Brain pericyte (primary cell): ENCODE measurements around the gene UBL5.
"Not testable (repeated sequence)": the region's sequence is repeated elsewhere in the genome, so short reads cannot be mapped to it uniquely, and the experiment has no call there.

ENCODE experiments used
- DNase-seq: peaks from one replicate; pipeline ENCODE4 v3.0.0-alpha.2; 2012; ENCODE audit warnings: low read depth, low spot score

Gene UBL5

DNA sequence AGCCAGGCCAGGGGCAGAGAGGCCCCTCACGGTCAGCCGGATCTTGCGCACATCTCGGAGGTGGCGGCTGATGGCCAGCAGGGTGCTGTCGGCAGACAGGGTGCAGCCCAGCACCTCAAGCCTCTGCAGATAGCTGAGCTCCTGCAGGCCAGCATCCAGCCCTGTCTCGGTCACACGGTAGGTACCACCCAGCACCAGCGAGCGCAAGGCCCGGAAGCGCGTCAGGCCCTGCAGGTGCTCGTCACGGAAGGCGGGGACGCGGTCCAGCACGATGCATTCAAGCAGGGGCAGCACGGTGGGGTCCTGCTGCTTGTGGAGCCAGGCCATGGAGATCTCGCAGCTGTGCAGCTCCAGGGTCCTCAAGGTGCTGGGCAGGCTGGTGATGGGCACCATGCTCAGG lies 16.6 kb upstream of the UBL5 start:
- DNase-seq = no peak

DNA sequence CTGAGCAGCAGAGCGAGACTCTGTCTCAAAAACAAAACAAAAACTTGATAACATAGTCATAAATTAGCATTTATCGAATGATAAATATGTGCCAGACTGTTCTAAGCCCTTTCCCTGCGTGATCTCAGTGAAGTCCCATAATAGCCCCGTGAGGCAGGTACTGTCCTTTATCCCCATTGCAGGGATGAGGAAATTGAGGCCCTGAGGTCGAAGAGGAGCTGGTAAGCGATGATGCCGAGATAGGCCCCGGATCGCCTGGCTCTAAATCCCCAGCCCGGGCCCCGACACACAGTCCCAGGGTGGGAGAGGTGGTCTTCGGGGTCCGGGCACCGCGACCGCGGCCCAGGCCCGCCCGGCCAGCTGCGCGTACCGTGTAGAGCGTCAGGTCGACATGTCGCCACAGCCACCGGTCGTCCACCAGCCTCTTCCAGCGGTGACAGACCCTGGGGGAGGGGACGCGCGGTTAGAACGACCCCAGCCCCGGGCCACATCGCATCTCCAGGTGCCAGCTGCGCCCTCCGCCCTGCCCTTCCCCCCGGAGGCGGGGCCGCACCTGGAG lies 9.5 kb upstream of the UBL5 start:
- DNase-seq = no peak

DNA sequence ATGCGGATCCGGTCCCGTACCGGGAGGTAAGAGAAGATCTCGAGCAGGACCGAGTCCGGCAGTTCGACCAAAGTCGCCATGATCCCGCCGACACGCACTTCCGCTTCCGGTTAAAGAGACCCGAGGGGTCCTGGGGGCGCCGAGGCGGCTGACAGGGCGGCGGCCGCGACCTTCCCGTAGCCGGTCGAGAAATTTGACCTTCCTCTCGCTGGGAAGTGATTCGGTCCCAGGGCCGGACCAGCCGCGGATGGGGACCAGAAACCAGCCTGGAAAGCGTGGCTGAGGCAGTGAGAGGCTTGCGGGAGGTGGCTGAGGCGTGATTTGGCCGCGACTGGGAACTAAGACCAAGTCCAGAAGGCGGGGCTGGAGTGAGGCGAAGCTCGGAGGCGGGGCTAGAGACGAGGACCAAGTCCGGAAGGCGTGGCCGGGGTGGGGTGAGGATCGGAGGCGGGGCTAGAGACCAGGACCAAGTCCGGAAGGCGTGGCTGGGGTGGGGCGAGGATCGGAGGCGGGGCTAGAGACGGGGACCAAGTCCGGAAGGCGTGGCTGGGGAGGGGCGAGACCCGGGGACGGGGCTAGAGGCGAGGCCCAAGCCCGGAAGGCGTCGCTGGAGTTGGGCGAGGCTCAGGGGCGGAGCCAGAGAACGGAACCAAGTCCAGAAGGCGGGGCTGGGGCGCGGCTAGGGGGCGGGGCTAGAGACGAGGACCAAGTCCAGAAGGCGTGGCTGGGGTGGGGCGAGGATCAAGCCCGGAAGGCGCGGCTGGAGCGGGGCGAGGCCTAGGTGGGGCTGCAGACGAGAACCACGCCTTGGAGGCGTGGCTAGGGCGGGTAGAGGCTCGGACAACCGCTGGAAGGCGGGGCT lies 8.8 kb upstream of the UBL5 start, which contains the start of gene FBXL12:
FBXL12 (minus strand) TSS at position 346 of the 862 bp plus-strand sequence; CDS start at position 80, 266 bp downstream.
- DNase-seq = peak; percentile 99

DNA sequence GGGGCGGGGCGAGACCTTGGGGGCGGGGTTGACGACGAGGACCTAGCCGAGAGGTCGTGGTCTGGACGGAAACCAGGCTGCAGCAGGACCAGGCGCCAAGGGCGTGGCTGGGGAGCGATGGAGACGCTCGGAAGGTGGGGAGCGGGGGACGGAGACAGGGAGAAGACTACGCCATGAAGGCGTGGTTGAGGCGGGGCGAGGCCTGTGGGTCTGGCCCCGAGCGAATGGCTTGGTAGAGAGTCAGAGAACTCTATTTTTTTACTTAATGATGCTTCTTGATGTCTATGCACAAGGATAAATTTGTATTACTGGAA lies 8.2 kb upstream of the UBL5 start:
- DNase-seq = no peak

DNA sequence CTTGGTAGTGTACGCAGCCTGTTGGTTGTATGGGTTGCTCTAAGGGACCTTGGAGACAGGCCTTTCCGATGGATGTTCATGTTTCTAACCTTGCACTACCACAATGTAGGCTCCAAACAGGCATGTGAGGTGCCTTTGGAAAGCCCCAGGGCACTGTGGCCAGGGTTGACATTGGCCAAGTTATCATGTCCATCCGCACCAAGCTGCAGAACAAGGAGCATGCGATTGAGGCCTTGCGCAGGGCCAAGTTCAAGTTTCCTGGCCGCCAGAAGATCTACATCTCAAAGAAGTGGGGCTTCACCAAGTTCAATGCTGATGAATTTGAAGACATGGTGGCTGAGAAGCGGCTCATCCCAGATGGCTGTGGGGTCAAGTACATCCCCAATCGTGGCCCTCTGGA lies 7.7 kb upstream of the UBL5 start:
- not testable (repeated sequence) for DNase-seq

DNA sequence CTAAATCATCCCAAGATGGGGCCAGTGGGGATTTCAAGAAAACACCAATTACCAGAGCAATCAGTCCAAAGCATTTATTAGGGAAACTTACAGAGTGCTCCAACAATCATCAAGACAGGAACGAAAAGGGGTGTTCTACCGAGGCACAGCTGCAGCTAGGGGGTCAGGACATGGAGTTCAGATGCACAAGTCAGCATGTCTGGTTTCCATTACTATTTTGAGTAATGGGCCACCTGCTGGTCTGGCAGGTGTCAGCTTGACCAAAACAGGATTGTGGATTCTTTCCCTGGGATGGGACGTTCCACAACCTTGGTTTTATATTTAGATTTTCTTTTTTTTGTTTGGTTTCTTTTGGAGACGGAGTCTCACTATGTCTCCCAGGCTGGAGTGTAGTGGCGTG lies 3.9 kb upstream of the UBL5 start:
- no peak for DNase-seq

DNA sequence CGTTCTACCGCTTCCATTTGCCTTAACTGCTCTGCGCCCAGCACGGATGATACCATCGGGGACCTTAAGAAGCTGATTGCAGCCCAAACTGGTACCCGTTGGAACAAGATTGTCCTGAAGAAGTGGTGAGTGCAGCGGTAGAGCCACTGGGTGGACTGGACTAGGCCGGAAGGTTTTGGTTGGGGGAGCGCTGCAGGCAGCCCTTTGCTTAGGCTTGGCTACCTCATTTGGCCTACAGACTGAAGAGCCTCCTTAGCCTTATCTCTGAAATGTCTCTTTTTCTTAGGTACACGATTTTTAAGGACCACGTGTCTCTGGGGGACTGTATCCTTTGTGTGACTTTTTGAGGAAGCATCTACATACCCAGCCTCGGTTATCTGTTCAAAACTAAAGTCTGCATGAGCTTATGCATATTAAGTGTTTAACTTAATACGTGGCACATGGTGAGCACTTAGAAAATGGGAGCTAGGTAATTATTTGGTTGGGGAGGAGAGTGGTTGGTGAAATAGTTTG lies 889 bp downstream of the UBL5 start:
- no peak for DNase-seq

DNA sequence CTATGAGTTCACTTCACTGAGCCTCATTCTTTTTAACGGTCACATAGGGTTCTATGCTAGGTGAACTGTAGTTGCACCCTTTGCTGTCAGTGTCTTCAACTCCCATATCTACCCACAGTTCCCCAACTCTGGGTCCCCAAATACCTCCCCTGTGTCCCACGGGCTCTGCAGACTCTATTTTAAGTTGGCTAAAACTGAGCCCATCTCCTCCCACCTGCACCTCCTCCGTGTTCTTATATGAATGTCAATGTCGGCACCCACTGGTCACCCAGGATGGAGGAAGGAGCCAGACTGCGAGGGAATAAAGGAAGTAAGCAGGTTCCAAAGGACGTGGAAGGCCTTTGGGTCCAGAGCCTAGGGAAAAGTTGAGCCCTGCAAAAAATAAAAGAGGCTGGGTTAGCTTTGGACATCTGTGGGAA lies 6.6 kb downstream of the UBL5 start:
- no peak for DNase-seq

DNA sequence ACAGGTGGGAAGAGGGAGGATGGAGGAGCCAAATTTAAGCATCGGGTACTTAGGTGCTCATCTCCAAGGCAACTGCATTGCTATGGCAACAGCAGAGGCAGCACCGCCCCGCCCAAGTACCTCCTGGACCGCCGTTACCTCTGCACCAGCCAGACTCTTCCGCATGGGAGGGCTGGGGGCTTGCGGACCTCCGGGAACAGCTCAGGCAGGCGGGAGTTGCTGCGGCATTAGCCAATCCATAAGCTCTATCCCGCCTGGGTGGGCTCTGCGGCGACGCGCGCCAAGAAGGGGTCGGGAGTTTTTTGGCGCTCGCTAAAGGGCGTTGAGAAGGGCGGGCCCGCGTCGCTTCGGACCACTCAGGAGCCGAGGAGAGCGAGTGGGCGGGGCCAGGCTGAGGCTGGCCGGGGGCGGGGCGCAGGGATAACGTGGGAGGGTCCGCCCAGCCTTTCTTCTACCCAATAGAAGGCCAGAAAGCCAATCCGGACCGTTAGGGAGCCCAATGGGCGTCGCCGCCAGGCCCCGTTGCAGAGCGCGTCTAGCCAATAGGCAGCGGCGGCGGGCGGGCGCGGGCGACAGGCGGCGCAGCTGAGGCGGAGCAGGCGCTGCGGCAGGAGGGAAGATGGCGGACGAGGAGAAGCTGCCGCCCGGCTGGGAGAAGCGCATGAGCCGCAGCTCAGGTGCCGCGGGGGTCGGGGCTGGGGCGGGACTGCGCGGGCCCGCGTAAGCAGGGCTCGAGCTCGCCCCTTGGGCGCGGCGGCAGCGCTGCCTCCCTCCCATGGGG lies 7.2 kb downstream of the UBL5 start, which contains the start of gene PIN1:
PIN1 (plus strand) TSS at position 593 of the 781 bp plus-strand sequence; CDS start at position 620, 27 bp downstream.
- peak; percentile 96 for DNase-seq

DNA sequence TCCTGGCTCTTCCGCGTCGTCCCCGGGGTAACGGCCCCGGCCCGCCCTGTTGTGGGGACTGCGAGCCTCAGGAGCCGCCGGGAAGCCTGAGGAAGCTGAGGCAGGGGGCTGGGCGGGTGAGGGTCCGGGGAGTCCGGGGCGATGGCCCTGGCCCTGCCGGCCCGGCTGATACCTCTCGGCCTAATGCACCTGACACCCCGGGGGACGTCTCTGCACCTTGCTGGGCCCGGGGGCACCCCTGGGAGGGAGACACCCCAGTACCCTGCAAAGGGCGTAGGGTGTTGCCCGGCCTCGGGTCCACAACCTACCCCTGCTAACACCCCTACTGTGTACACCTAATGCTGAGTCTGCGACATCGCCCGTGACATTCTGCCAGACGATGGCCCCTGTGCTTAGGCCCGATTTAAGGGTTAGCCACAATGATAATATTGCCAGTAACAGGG lies 7.8 kb downstream of the UBL5 start:
- DNase-seq = no peak

DNA sequence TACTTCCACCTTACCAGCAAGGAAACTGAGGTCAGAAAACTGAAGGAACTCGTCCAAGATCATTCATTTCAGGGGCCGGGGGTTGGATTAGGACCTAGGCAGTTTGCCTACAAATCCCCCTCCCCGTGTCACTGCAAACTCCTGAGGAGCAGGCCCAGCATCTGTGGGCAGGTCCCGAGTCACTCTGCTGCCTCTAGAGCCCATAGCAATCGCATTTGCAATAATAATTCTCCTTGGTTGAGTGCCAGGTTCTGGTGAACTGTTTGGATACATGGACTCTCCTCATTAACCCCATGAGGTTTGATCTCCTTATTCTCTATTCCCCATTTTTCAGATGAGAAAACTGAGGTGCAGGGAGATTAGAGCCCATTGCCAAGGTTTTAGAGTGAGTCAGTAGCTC lies 8.3 kb downstream of the UBL5 start:
- DNase-seq = no peak

DNA sequence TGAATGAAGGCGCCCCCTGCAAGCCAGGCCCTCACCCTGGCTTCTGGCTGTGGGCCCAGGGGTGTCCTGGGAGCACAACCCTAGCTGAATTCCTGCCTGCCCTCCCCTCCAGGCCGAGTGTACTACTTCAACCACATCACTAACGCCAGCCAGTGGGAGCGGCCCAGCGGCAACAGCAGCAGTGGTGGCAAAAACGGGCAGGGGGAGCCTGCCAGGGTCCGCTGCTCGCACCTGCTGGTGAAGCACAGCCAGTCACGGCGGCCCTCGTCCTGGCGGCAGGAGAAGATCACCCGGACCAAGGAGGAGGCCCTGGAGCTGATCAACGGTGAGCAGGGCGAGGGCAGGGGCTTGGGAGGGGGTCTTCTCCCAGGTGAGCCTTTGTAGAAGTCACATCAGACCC lies 10.6 kb downstream of the UBL5 start:
- no peak for DNase-seq

DNA sequence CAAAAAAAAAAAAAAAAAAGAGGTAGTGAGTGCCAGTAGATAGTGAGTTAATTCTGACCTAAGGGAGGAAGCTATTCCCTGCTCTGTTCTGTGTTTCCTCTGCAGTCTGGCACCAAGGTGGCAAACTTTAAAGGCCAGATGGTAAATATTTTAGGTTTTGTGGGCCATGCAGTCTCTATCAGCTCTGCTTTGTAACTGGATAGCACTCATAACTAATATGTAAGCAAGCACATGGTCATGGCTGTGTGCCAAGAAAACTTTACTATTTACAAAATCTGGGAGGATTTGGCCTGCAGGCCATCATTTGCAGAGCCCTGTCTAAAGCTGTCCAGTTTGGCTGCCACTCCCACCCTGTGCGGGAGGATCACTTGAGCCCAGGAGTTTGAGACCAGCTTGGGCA lies 11.7 kb downstream of the UBL5 start:
- no peak for DNase-seq

DNA sequence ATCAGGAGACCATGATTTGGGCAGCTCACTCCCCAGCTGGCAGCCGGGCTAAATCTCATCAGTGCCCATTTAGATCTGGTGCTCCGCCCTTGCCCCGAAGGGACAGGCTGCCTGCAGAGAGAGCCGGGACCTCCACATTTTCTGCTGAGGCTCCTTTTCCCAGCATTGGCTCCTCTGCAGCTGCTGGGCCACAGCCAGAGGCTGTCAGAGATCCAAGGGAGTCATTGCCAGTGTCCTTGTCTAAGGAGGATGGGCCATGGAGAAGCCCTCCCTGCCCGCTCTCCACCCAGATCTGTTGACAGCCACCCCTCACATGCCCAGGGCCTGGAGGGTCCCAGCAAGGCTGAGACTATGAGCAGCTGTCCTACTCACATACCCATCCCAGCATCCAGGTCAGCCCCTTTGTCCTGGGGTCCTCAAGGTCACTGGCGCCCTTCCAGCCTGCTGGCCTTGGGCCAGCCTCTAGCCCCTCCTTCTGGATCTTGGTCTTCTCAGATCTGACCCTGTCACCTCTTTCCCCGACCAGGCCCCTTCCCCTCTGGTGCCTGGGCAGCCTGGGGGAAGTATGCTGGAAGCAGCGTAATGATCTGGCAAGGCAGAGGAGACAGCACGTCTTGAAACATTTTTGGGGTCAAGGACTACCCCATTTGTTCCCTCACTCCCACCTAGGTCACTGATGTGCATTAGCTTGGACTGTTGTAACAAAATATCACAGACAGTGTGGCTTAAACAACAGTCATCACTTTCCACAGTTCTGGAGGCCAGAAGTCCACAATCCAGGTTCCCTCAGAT lies 15.3 kb downstream of the UBL5 start:
- DNase-seq = no peak

DNA sequence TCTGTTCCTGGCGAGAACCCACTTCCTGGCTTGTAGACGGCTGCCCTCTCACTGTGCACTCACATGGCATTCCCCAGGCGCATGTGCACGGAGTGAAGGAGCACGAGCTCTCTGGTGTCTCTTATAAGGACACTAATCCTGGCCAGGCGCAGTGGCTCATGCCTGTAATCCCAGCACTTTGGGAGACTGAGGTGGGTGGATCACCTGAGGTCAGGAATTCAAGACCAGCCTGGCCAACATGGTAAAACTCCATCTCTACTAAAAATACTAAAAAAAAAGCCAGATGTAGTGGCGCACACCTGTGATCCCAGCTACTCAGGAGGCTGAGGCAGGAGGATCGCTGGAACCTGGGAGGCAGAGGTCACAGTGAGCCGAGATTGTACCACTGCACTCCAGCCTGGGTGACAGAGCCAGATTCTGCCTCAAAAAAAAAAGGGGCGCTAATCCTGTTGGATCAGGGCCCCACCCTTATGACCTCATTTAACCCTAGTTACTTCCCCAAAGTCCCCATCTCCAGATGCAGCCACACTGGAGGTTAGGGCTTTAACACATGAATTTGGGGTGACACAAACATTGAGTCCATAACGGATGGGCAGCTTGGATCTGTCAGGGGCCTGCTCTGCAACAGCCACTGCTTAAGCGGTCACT lies 16.0 kb downstream of the UBL5 start:
- DNase-seq = not testable (repeated sequence)

DNA sequence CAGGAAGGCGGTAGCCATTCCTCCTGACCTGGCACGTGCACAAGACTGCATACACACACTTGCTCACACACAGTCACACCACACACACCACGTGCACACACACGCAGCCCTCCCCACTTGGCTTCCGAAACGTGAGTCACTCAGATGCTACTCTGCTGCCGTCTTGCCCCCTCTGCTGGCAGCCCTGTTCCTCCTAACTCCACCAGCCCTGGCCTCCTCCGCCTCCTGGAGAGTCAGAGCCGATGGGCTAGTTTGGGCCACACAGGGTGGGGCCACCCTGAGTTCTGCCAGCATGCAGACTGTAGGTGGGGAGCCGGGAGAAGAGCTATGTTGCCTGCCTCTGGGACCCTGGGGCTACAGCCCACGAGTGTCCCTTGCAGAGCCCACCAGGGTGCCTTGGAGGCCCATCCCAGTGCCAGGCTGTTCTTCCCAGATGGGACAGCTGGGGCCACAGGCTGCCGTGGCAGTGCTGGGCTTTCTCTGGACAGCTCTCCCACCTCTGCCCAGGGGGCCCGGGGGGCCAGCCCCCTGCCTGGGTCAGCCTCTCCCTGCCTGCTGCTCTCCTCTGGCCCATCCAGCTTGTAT lies 19.5 kb downstream of the UBL5 start:
- DNase-seq = peak; percentile 31

DNA sequence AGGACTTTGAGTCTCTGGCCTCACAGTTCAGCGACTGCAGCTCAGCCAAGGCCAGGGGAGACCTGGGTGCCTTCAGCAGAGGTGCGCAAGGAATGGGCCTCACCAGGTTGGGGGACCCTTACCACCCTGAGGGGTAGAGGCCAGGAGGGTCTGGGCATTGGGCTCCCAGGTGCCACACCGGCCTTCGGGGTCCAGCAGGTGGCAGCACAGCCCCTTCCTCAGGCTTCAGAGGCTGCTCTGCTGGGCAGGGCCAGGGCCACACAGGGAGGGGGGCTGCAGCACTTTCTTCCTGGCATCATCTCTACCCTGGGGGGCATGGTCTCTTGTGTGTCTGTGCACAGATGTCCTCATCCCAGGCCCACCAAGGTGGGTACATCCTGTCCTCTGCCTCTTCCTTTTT lies 20.3 kb downstream of the UBL5 start:
- no peak for DNase-seq

DNA sequence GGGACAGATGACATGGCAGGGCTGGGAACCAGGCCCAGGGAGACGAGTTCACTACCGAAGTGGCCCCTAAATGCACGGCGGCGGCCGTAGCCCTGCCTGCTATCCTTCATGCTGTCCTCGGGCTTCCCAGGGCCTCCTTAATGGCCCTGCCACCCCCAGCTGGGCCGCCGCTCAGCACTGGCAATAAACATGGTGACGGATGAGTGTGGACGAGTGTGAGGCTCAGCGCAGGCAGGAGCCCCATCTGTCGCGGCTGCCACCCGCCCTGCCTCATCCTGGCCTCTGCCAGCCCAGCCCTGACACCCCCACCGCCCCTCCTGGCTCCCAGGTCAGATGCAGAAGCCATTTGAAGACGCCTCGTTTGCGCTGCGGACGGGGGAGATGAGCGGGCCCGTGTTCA lies 21.0 kb downstream of the UBL5 start:
- no peak for DNase-seq

DNA sequence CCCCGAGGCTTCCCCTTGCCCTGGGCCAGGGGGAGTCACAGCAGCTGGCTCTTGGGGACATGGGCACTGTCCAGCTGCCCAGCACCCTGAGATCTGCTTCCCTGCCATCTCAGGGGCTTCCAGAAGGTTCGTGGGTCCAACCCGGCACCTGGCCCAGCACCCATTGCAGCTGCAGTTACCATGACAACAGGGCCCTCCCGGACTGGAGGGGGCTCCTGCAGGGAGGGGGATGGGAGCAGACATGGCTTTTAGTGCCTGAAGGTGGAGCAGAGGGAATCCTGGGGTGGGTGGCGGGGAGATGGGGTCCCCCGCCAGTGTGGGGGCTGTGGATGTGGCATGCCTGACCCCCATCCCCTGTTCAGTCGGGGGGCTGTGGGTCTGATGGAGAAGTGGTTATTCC lies 22.1 kb downstream of the UBL5 start:
- no peak for DNase-seq

DNA sequence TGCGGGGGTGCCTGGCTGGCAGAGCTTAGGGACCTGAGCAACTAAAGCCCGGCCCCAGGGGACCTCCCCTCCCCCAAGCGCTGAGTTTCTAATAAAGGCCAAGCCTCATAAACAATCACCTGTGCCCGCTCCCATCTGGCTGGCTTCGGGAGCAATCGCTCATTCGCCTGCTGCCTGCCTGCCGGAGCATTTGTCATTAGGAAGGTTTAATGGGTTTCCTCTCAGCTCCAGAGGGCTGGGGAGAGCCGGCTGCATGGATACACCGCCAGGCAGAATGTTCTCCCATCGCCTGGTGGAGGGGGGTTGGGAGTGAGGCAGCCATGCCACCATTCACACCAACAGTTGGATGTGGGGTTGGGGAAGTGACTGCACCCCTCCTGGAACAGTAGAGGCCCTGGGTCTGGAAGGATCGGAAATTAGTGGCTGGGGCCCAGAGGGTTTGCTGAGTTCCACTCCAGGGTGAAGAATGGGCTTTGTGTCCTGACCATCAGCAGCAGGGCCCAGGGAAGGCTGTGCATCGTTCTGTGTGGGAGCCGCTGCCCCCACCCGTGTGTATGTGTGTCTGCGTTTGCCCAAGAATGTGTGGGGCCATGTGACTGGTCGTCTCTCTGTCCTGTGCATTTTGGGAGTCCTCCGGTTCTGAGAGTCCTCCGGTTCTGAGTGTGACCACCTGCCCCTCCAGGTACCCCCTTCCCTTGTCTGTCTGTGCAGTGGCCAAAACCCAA lies 22.7 kb downstream of the UBL5 start:
- DNase-seq = no peak
